GM21619 (cell line): ENCODE data around the gene LIG1.
A peak's percentile ranks its signal among the peaks of the same experiment; 100 is the strongest.
"Not testable (repeated sequence)": the region's sequence is repeated elsewhere in the genome, so short reads cannot be mapped to it uniquely, and the experiment has no call there.

Source experiments
- ATAC-seq: cut with Tn5 transposase; IDR thresholded peaks from one replicate; pipeline ENCODE4 v1.9.1; 2021; ENCODE audit not compliant: unreplicated experiment

Gene LIG1

DNA sequence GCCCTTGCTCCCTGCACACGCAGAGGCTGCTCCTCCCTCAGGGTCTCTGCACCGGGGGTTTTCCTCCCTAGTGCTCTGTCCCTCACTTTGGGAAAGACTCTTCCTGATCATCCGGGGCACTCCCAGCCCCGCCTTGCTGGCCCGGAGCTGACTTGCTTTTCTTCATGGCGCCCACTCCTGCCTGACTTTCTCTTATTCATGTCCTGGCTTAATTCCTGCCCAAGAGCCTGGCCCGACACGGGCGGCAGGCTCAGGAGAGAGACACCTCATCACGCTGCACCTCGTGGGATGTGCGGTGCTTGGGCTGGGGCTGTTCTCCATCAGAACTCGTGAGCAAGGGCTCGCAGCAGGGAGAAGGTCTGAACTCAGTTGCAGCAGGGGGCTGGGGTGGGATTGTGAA is 47.7 kb downstream of the LIG1 start:
- no peak for ATAC-seq

DNA sequence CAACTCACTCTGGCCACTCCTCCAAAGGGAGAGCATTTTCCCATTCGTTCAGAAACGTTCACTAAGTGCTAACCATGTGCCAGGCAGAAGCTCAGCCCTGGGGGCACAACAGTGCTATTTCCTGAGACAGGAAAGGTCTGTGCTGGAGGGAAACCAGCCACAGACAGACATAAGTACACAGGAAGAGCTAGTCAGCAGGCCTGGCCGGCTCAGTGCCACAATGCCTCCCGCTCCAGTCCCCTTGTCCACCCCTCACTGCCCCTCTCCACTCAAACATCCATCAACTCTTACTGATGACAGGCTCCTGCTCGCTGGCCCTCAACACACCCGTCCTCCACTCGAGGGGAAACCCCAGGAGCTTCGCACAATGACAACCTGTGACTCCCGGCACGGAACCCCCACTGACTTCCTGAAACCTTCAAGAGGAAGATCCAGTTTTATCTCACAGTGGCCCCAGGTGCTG is 48.2 kb downstream of the LIG1 start:
- no peak for ATAC-seq

DNA sequence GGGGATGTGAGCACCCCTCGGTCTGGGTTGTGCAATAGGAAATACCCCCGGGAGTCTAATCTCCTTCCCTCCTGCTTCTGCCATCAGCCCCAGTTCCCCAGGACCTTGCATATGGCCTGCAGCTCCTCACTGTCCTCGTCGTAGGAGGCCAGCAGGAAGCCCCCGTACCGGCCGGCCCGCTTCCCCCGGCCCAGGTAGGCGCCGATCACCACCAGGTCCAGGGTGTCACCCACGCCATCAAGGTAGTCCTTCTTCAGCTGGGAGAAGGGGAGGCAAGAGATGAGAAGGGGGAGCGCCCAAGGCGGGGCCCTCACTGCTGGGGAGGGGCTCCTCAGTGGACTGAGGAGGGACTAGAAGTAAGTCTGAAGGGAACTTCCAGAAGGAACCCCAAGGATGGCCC is 49.1 kb downstream of the LIG1 start:
- ATAC-seq: no peak

DNA sequence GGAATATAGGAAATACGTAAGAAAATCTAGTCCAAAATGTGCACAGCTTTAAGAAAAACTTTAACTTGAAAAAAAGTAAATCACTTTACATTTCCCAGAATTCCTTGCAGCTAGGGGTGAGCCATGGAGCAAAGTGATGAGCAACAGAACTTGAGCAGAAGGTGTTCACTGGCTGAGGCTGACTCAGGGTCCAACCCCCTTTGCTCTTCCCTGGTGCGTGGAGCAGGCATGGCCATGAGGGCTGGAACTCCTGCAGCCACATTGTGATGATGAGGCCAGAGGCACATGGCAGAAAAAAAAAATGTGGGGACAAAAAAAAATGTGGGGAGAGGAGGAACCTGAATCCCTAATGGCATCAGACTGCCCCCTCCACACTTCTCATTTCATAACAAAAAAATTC is 49.6 kb downstream of the LIG1 start:
- ATAC-seq: no peak

DNA sequence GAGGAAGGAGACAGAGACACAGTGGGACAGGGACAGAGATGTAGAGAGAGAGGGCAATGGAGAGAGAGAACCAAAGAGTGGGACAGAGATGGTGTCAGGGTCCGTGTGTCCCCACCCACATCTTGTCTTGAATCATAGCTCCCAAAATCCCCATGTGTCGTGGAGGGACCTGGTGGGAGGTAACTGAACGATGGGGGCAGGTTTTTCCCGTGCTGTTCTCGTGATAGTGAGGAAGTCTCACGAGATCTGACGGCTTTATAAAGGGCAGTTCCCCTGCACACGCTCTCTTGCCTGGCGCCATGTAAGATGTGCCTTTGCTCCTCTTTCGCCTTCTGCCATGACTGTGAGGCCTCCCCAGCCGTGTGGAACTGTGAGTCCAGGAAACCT is 52.0 kb downstream of the LIG1 start:
- ATAC-seq: no peak

DNA sequence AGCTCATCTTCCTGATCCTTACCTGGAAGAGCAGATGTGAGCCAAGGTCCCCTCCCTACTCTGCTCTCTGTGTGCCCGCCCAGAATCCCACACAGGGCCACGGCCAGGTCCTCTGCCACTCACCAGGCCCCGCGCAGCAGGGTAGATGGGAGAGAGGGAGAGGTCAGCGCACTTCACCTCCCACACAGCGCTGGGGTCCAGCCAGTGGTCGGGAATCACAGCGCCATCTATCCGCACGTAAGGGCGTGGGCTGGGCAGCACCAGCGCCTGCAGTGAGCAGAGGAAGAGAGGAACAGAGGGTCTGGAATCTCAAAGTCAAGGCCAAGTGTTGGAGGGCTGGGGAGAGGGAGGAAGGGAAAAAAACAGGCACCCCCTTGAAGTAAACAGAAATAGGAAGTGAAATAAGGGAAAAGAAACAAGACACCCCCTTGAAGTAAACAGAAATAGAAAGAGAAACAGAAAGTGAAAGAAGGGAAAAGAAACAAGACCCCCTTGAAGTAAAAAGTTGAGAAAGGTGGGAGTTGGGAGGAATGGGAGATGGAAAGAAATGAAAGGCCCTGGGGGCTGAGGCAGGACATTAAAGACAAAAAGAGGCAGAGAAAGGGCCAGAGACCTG is 52.5 kb downstream of the LIG1 start:
- no peak for ATAC-seq

DNA sequence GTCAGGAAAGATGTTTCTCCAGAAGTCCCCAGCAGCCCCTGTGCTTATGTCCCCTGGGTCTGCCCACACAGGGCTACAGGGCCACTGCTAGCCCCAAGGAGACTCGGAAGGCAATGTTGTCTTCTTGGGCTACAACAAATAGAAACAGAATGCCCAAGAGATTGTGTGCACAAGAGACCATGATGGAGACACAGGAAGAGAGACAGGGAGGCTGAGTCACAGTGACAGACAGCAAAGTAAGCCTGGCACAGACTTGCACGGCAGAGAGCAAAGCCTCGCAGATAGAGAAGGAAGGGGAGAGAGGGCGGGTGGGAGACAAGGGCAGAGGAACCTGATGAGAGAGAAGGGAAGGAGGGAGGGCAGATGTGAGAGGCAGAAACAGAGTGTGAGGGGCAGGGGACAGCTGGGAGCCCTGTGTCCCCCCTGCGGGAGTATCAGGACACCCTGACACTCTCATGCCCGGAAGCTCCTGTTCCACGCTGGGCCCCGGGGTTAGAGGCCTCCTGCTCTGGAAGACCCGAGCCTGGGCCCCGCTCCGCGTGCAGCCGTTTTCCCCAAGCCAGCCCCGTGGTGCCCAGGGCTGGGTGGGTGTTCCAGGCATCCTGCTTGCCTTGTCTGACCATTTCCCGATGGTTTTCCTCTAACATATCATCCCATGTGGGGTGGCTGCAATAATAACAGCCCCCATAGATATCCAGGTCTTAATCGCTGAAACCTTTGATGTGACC is 56.8 kb downstream of the LIG1 start:
- ATAC-seq: no peak

DNA sequence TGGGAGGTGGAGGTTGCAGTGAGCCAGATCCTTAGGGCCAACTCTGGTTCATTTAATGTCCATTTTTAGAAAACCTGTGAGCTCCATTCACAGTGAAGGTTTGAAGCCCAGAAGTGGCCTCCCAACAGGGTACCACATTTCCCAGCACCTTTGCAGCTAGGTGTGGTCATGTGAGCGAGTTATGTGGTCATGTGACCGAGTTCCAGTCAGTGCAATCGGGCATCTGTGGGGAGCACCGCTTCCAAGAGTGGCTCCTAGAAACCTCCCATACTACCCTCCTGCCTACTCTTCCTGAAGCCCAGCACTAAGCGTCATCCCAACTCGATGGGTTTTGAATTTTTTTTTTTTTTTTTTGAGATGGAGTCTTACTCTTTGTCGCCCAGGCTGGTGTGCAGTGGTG is 58.9 kb downstream of the LIG1 start:
- ATAC-seq: no peak

DNA sequence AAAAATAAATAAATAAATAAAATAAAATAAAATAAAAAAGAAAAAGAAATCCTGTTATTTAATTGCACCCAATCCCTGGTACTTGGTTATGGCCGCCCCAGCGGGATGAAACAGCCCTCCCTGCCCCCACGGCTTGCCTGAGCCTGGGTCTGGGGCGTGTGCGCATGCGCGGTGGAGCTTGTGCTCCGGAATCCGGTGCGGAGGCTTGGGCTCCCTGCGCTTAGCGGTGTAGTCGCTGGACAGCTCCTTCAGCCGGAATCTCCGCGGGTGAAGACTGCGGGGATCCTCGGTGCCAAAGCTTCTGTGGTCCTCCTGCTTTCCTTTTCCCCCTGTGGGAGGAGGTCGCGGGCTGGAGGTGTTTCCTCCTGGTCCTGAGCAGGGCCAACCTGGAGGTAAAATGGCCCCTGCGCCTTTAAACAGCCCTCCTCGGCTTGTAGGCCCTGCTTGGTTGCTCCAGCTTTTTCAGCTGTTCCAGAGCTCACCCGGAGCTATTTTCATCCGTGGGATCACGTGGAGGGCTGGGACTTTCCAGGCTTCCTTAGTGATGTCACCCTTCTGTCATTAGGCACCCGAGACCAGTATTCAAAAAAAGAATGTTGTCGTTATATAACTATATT is 59.7 kb downstream of the LIG1 start, which contains the start of gene PLA2G4C:
Gene PLA2G4C, minus strand, starts transcription at position 468 of the 617 bp plus-strand sequence. CDS start 4,288 bp downstream, outside the sequence.
- ATAC-seq: peak; percentile 73

DNA sequence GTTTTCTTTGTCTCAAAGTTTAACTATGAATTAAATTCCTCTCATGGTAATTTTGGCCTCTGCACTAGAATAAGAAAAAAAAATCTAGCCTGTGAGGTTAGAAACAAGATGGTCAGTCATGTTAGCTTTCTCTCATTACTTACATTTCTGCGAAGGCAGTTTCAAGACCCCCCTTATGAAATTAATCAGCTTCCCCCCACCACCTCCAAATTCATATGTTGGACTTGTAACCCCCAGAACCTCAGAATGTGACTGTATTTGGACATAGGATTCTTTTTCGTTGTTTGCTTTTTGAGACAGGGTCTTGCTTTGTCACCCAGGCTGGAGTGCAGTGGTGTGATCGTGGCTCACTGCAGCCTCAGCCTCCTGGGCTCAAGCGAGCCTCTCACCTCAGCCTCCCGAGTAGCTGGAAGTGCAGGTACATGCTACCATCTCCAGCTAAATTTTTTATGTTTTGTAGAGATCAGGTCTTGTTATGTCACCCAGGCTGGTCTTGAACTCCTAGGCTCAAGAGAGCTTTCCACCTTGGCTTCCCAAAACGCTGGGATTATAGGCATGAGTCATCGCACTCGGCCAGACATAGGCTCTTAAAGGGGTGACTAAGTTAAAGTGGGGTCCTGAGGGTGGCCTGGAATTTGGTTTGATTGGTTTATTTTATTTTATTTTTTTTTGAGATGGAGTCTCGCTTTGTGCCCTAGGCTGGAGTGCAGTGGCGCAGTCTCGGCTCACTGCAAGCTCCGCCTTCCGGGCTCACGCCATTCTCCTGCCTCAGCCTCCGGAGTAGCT is 61.0 kb downstream of the LIG1 start:
- no peak for ATAC-seq

DNA sequence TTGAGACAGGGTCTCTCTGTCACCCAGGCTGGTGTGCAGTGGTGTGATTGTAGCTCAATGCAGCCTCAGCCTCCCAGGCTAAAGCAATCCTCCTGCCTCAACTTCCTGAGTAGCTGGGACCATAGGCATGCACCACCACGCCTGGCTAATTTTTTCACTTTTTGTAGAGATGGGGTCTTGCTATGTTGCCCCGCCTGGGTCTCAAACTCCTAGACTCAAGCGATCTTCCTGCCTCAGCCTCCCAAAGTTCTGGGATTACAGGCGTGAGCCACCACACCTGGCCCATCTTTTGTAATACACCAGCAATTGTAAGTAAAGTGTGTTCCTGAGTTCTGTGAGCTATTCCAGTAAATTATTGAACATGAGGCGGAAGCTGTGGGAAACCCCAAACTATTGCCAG is 66.2 kb downstream of the LIG1 start:
- no peak for ATAC-seq

DNA sequence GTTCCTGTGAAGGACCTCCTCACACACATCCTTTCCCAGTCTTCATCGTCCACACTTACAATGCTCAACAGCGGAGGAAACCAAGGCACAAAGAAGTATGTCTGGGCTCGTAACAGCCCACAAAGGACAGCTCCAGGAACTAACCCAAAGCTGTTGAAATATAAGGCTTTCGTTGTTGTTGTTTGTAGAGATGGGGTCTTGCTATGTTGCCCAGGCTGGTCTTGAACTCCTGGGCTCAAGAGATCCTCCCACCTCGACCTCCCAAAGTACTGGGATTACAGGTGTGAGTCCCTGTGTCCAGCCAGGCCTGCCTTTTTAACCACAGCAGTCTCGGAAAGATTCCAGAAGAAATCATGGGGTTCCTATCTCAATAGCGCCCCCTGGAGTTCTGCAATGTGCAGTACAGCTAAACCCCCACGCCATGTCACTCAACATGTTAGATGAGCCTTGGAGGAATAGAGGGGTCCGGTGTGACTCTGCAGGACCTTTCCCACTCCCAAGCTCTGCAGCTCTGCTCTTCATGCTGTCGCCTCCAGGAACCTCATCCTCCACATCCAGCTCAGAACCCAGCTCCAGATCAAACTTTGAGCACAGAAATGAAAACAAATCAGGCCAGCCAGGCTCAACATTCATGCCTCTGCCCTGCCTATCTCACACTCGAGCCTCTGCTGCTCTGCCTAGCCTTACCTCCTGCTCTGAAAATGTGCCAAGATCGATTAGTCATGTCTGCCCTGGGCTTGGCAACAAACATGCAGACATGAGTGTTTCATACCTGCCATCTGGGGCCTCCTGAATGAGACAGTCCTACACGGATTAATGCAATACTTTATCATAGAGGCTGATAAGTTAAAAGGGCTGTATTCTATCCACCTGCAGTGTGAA is 67.0 kb downstream of the LIG1 start:
- no peak for ATAC-seq

DNA sequence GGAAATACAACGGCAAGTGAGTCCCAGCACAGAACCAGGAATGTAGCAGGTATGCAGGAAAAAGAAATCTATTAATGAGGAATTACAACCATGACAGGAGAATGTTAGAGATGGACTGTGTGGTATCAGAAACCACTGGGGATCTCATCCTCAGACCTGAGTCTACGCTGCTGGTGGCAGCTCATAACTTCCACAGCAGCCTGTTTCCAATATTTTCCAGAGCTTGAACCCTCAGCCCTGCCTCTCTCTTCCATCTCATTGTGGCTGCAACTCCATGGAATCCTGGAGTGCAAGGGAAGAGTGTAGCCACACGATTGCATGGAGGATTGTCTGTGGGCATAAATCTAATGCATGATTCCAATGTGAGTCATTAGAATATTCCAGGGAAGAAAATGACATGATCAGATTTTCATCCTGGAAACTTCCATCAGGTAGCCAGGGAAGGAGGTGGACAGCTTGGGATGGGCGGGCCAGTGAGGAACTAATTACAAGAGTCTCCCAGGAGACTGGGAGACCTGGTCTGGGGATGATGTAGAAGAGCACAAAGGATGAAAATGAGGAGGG is 74.5 kb downstream of the LIG1 start:
- ATAC-seq: no peak

DNA sequence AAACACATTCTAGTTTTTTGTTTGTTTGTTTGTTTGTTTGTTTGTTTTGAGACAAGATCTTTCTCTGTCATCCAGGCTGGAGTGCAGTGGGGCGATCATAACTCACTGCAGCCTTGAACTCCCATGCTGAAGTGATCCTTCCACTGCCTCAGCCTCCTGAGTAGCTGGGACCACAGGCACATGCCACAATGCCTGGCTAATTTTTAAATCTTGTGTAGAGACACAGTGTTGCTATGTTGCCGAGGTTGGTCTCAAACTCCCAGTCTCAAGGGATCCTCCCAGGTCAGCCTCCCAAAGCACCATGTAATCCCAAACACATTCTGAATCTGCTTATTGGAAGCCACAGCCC is 75.3 kb downstream of the LIG1 start:
- no peak for ATAC-seq

DNA sequence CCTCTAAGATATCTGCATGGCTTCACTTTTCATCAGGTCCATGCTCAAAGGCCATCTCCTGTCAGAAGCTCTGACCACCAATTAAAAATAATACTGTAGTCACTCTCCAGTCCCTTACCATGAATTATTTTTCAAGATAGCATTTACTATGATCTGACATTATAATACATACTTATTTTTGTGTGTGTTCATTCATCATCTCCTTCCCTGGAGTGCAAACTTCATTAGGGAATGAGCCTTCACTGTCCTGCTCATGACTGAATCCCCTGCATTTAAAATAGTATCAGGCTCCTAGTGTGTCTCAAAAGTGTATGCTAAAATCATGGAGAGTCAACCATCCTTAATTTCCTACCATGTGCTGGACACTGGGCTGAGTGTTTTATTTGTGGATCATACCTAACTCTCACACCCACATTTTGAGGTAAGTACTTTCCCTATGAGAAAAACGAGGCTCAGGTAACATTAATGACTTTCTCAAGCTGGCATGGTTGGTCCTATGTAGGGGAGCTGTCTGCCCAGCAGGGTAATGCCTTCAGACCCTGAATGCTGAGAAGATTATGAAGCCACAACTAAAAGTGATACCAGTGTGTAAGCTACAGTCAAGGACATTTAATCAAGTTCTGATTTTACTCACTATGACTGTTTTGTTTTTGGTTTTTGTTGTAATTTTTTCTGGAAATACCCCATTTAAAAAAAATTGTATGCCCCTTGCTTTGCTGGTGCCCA is 75.9 kb downstream of the LIG1 start:
- ATAC-seq: no peak

DNA sequence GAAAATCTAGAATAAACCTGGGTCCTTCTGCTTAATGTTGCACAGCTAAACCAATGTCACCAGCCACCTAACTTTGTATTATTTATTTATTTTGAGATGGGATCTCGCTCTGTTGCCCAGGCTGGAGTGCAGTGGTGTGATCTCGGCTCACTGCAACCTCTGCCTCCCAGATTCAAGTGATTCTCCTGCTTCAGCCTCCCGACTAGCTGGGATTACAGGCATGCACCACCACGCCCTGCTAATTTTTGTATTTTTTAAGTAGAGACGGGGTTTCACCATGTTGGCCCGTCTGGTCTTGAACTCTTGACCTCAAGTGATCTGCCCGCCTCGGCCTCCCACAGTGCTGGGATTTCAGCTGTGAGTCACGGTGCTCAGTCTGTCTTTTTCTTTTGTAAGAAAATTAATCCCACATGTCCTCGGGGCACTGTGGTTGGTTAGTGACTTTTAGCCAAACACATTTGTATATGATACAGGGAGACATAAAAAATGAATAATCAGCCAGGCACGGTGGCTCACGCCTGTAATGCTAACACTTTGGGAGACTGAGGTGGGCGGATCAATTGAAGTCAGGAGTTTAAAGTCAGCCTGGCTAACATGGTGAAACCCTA is 78.9 kb downstream of the LIG1 start:
- not testable (repeated sequence) for ATAC-seq

DNA sequence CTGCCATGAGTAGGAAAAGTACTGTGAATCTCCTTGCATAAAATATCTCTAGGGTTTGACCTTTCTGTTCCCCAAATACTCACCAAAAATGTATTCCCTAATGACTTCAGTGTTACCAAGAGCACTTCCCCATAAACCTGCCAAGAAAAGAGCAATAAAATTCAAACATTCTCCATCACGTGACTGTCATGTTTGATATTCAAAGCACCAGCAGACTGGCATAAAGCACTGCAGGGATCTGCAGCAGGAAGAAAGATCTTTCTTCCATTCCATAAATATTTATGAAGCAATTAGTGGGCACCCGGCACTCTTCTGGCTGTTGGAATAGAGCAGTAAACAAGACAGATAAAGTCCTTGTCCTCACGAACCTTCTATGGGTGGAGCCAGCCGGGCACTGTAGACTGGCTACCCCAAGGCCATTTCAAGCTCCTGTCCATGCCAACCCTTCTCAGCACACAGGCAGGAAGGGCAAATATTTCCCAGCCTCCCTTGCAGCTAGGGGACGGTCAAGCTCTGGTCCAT is 79.8 kb downstream of the LIG1 start:
- no peak for ATAC-seq

DNA sequence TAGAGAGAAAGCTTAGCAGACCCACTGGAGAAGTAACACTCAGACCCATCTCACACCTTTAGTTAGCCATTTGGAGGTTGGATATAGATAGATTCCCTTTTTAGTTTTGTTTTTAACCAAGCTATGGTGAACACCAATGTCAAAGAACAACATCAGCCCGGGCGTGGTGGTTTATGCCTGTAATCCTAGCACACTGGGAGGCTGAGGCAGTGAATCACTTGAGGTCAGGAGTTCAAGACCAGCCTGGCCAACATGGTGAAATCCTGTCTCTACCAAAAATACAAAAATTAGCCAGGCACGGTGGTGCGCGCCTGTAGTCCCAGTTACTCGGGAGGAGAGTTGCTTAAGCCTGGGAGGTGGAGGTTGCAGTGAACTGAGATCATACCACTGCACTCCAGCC is 81.2 kb downstream of the LIG1 start:
- not testable (repeated sequence) for ATAC-seq
